ENCODE measurements around the gene EPHA8.

EPHA8 gene

DNA sequence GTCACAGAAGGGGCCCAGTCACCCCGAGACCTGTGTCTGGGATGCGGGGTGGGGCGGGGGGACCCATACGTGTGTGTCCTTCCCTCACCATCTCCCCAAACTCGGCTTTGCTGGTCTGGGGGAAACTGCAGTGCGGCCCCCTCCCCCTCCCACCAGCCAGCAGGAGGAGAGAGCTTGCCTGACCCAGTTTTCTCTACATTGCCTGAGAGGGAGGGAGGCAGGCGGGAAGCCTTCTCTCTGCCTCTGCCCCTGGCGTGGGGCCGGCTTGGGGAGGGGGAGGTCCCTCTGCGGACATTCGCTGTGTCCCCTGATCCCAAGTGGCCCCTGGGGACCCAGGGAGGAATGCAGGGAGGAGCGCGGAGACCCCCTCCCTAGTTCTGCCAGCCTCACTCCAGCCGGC lies 3.9 kb downstream of the EPHA8 start:
- DNase-seq (ENCODE audit: low read depth) = no peak

DNA sequence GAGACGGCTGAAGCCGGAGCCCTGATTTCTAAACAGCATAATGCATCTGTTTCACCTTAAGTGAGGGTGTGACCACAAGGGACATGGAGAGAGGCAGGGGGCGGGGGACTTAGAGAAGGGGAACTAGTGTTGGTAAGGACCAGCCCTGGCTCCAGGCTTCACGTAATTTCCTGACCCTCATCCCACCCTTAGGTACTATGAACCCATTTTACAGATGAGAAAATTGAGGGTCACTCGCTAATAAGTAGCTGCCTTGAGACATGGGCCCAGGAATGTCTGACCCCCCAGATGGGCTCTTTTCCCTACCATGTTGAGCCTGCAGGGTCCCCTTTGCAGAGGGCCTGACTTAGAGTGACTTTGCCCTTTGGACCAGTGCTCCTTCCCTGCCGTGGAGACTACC lies 4.7 kb downstream of the EPHA8 start:
- DNase-seq (ENCODE audit: low read depth) = no peak

DNA sequence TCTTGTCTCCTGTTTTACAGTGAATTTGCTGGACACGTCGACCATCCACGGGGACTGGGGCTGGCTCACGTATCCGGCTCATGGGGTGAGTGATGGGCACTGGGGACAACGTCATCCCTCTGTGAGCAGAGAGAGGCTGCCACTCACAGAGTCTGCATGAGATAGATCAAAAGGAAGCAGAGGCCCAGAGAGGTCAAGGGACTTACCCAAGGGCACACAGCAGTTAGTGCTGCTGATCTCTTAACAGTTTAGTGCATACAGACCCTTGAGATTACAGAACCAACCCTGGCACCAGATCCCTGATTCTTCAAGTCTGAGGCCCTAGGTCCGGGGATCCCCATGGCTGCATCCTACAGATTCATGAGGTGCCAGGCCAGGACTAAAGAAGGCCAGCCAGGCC lies 6.0 kb downstream of the EPHA8 start:
- no peak for DNase-seq (ENCODE audit: low read depth)

DNA sequence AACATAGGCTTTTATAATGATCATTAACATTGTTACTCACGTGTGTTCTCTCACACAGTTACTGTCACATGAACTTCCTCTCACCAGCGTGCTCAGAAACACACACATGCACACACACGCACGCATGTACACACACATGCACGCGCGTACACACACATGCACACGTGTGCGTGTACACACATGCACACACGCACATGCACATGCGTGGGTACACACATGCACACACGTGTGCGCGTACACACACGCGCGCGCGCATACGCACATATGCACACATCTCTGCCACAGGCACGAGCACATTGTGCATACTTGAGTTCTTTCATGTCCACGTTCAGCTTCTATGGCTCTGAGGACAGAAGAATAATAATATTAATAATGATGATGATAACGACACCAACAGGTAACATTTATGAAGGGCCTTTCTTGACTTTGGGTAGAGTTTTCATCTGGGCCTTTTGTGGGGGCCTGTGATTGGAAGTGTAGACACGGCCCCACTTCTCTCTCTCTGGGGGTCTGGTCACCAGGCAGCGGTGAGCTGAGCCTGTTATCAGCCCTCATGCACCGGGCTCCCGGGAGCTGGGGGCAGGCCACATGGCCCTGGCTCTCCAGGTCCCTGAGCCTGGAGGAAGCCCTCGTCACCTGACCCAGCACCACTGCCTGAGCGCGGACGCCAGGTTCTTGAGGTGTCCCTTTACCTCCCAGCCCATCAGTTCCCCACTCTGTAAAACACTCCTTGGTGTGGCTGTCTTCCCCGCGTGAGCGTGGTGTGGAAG lies 7.0 kb downstream of the EPHA8 start:
- no peak for DNase-seq (ENCODE audit: low read depth)

DNA sequence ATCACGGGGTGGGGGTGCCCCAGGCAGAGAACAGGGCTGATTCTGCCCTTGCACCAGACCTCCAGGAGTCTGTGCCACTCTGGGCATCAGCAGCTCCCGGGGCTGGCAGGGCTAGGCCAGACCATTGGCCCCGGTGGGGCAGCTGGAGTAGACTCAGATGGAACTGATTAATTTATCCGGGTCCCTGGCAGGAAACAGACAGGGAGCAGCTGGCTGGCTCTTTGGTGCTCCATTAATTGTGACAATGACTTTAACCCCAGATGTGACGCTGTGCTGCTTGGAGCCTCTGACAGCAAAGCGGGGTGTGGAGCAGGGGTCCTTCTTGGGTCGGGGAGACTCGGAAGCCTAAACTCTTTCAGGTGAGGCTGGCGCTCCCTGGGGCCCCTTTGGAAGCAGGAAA lies 9.5 kb downstream of the EPHA8 start:
- DNase-seq (ENCODE audit: low read depth) = no peak

DNA sequence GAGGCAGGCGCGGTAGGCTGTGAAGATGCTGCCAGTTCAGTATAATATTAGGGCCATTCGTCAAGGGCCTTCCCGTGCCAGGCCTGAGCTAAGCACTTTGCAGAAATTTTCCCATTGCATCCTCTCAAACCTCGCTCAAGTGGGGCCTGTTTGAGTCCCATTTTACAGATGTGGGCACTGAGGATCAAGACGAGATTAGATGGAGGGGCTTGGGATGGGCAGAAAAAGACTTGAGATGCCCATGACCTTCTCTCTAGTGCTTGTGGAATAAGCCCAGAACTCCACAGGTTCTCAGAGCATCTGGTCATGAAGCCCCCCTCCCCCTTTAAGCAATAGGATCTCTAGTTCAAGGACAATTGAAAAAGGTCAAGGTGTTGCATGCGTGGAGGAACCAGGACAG lies 9.9 kb downstream of the EPHA8 start:
- no peak for DNase-seq (ENCODE audit: low read depth)

DNA sequence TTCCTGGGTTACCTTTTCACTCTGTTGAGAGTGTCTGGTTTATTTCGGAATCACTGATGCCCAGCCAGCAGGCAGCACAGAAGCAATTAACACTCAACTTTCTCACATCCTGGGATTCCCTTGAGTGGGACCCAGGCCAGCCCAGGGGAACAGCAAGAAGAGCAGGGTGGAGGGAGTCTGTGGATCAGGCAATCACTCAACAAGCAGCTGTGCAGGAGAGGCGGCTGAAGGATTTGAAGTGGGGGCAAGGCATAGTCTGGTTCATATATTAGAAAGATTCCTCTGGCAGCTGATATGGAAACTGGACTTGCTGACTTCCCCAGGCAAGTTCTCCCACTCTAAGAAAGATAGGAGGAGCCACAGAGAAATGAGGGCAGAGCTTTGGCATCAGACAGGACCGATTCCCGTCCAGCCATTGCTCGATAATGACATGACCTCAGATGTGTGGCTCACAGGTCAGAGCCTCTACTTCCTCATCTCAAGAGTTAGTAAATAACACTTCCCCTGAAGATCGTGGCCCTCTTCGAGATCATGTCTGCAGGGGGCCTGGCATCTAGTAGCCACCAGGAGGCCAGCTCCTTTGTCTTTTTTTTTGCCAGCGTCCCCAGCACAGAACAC lies 12.4 kb downstream of the EPHA8 start:
- no peak for DNase-seq (ENCODE audit: low read depth)

DNA sequence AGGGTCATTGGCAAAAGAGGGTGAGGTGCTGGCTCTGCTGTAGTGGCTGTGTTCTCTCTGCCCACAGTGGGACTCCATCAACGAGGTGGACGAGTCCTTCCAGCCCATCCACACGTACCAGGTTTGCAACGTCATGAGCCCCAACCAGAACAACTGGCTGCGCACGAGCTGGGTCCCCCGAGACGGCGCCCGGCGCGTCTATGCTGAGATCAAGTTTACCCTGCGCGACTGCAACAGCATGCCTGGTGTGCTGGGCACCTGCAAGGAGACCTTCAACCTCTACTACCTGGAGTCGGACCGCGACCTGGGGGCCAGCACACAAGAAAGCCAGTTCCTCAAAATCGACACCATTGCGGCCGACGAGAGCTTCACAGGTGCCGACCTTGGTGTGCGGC lies 12.9 kb downstream of the EPHA8 start:
- DNase-seq (ENCODE audit: low read depth) = no peak

DNA sequence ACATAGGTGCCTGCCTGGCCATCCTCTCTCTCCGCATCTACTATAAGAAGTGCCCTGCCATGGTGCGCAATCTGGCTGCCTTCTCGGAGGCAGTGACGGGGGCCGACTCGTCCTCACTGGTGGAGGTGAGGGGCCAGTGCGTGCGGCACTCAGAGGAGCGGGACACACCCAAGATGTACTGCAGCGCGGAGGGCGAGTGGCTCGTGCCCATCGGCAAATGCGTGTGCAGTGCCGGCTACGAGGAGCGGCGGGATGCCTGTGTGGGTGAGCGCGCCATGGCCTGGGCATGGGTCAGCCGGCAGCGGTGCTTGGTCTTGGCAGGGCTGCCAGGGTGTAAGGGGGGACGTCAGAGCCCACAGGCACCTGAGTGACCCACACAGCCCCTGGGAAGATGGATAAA lies 13.3 kb downstream of the EPHA8 start:
- DNase-seq (ENCODE audit: low read depth) = no peak

DNA sequence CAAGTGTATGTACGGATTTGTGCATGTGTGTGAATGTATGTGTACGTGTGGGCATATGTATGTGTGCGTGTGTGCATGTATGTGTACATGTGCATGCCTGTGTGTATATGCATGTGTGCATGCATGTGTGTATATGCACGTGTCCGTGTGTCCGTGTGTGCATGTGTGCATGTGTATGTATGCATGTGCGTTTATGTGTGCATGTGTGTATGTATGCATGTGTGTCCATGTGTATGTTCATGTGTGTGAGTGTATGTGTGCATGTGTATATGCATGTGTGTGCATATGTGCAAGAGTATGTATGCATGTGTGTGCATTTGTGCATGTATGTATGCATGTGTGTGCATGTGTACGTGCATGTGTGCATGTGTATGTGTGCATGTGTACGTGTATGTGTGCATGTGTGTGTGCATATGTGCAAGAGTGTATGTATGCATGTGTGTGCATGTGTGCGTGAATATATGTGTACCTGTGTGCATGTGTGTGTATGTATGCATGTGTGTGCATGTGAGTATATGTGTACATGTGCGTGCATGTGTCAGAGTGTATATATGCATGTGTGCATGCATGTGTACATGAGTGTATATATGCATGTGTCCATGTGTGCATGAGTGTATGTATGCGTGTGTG lies 15.6 kb downstream of the EPHA8 start:
- no peak for DNase-seq (ENCODE audit: low read depth)

DNA sequence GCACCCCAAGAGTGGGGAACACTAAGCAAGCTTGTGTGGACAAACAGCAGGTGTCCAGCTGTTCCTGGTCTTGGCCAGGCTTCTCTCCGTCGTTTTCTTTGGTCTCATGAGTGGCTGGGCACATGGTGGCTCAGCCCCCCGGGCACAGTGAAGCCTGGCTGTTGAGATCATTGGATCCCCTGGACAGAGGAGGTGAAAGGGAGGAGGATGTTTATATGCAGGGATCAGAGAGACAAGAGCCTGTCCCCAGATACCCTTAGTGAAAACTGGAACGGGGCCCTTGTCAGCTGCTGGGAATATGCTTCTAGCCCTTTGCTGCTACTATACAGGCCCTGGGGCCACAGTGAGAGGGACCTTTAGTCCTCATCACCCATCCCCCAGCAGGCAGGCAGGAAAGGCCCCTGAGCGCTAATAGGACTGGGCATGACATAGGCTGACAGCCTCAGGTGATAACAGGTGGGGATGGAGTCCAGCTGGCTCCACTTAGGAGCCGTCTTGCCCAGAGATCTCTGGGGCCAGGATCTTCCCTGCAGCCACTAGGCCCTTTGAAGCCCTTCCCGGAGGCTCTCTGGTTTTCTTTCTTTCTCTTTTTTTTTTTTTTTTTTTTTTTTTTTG lies 16.4 kb downstream of the EPHA8 start:
- no peak for DNase-seq (ENCODE audit: low read depth)

DNA sequence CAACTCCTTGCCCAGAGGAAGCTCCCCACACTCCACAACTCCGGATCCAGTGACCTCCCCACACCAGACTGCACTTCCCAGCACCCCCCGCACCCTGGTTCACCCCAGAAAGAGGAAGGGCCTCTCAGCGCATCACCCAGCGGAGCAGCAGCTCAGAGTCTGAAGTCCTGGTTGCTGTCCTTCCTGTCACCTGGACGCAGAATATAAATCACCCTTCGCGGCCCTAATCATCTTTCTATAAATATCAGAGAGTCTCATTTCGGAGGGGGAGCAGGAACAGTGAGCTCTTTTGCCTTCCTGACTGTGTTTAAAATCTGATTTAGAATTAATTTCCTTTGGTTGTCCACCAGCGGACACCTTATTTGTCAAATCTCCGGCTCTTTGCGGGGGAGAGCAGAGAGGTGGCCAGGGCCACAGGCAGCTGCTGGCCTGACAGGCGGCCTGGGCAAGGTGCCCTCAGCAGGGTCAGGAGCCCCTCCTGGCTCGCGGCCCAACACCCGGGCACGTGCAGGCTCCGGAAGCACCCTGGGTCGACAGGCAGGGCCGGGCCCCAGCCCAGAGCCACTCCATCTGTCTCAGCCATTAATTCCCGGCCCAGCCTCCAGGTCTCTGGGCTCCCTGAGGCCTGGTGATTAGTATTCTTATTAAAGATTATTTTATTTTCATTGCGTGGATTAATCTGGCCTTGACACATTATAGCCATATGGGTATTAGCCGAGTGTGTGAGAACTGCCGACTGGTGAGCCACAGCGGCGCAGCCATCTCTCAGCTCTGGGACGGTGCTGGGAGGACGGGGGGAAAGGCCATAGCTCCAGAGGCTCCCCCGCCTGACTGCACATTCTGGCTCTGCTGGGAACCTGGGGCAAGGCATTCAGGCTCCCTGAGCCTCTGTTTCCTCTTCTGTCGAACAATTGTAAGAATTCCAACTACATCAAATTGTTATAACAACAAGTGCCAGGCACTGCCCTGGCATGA lies 19.7 kb downstream of the EPHA8 start:
- no peak for DNase-seq (ENCODE audit: low read depth)

DNA sequence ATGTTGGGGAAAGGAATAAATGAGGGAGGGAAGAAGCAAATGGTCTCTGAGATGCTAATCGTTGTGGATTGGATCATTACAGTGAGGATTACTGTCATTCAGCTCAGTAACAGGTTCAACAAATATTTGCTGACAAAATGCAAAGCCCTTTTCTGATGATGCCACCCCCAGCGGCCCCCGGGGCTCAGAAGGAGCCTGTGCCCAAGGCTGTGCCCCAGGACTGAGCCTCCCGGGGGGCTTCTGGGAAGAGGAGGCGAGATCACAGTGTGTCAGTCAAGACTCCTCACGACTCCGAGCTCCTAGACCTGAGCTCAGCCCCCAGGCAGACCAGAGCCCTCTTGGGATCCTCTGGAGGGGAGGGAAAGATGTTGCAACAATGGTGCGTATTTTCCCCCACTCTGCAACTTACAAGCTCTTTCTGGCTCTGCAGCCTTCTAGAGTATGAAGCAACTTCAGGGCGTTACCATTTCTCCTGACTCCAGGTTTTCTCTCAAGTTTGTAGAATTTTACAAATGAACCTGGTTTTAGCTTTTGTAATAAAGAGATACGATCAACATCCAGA lies 20.8 kb downstream of the EPHA8 start:
- no peak for DNase-seq (ENCODE audit: low read depth)

DNA sequence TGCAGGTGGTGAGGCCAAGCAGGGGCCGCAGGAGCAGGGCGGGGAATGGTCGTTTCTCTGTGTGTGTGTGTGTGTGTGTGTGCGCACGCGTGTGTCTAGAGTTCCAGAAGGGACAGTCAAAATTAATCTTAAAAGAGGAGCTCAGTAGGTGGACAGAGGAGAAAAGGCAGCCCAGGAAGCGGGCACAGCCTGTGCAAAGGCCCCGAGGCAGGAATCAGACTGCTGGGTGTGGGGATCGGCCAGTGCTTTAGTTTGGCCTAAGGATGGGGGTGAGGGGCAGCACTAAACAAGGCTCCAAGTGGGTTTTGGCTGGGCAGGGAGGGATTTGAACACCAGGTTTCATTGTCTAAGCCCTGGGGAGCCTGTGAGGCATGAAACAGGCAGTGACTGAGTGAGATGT lies 21.7 kb downstream of the EPHA8 start:
- DNase-seq (ENCODE audit: low read depth) = no peak

DNA sequence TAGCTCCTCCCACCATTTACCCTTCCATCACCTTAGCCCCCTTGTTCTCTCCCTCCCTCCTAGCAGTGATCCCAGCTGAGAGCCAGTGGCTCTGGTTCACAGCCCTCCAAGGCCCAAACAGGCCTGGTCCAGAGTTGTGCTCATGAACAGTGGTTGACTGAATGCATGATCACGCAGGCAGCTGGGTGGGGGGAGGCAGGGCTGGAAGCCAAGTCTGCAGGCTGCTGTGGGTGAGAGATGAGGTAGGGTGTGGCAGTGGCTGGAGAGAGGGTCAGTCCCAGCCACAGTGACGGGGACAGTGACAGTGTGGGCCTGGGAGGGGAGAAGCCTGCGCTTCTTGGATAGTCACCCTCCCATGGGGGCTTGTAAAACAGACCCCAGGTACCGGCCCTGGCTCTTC lies 22.2 kb downstream of the EPHA8 start:
- DNase-seq (ENCODE audit: low read depth) = no peak

DNA sequence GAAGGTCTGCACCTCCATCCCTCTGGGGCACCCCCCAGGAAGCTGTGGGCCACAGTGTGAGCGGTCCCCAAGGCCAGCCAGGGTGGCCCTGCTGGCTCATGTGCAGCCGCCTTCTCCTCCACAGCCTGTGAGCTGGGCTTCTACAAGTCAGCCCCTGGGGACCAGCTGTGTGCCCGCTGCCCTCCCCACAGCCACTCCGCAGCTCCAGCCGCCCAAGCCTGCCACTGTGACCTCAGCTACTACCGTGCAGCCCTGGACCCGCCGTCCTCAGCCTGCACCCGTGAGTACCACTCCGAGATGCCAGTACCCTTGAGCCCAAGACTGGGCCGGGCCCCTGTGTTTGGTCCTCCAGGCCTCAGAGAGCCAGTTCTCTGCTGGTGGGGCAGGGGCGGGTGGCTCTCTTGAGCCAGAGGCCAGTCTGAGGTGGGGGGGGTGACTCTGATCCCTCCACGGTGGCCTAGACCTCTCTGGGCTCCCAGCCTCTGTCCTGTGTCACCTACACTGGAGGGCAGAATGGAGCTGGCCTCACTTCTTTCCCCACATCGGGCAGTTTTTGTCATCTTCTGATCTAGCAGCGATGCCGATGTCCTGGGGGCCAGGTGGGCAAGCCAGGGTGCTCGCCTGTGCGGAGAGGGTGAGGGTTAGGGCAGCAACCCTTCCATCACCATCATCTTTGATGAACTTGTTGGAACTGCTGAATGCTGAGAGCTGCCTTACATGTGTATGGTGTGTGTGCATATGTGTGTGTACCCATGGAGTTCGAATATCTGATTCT lies 23.3 kb downstream of the EPHA8 start:
- no peak for DNase-seq (ENCODE audit: low read depth)

DNA sequence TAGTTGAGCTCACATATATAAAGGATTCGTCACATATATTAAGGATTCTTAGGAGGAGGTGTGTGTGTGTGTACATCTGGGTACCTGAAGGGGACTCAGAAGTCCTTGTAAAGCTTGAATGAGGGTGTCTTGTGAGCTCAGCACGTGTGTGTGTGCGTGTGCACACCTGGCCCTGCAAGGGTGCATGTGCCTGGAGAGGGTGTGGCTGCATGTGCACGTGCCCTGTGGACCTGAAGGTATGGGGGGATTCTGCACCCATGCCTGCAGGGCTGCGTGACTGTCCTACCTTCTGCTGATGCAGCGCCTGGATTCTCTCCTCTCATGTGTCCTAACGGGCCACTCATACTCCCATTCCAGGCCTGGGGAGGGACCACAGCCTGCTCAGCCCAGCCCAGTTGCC lies 24.0 kb downstream of the EPHA8 start:
- no peak for DNase-seq (ENCODE audit: low read depth)

DNA sequence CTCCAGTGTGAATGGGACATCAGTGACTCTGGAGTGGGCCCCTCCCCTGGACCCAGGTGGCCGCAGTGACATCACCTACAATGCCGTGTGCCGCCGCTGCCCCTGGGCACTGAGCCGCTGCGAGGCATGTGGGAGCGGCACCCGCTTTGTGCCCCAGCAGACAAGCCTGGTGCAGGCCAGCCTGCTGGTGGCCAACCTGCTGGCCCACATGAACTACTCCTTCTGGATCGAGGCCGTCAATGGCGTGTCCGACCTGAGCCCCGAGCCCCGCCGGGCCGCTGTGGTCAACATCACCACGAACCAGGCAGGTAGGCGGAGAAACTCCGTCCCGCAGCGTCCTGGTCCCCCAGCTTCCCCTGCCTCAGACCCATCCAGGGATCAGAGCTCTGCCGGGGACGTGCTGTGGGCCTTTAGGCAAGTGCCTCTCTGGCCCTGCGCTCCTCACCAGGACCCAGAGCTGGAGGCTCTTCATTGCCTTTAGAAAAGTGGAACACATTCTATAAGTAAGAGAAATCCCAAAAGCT lies 25.7 kb downstream of the EPHA8 start:
- DNase-seq (ENCODE audit: low read depth) = no peak

DNA sequence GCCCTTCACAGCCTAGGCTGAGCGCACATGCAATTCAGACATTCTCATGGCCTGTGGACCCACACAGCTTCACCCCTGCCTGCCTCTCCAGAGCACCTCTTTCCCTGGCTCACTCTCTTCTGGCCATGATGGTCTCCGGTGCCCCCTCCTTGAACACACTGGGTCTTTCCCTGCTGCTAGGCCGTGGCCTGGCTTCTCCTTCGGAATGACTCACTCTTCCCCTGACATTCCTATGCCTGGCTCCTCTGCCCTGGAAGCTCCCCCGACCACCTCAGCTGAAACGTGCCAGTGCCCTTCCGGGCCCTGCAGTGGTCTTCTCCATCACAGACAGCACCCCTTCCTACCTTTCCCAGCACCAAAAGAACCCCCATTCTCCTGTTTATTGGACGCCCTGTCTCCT lies 28.3 kb downstream of the EPHA8 start:
- no peak for DNase-seq (ENCODE audit: low read depth)

DNA sequence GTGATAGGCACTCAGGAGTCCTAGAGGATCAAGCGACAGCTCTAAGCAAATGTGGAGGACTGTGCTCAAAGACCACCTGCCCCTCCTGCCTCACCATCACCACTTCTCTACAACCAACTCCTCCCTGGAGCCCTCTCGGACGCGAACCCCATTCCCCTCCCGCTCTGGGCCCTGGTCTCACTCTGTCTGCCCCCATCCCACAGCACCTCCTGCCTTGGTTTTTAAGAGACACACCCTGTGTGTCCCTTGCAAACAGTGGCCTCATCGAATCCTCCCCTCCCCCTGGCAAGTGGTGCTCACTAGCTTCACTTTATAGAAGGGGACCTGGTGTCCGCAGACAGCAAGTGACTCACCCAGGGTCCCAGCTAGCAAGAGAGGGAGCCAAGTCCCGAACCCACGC lies 28.8 kb downstream of the EPHA8 start:
- DNase-seq (ENCODE audit: low read depth) = no peak
